ENCODE data around the gene TRIM8. TPM values are rescaled to one million over a fixed set of nuclear protein-coding genes. Genes with fewer than 3 reads are reported as not detected.

Gene TRIM8
- total RNA-seq, 2 experiments from 2014 or later = 46.8 to 50.3 TPM

DNA sequence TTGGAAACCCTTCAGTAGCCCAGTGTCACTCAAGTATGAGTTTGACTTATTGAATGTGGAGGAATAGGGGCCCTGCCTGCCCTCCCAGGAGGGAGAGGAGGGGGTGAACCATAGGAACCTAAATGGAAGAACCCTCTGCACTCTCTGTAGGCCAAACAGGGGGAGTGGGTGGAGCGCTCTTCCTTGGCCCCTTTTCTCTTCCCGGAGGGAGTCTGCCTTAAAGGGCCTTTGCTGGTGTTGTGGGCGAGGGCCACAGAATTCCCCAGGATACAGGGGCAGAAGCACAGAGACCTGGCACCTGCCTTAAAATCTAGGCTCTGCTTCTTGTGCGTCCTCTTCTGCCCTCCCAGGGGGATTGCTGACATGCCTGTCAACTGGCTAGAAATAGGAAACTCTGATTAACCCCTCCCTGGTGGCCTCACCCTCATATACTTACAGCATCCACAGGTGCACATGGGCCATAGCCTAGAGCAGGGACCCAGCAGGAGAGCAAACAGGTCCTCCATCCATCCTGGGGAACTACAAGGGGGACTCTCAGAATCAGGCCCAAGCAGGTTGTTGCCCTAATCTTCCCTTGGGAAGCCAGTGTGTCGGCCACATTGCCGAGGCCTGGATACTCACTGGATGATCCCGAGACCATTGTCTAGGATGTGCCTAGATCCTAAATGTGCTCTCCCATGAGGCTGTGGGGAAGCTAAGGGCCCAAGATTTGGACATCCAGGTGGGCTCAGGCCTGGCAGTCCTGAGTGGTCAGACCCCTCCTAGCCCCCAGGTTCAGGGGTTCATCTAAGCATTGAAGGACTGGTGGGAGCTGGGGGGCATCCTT, 3.4 kb downstream of the TRIM8 start:
- CTCF ChIA-PET = interaction anchor here (2.0 kb wide), 1 partner anchor 27 kb away, joined by 16 read pairs; no protein-coding TSS in a partner anchor

DNA sequence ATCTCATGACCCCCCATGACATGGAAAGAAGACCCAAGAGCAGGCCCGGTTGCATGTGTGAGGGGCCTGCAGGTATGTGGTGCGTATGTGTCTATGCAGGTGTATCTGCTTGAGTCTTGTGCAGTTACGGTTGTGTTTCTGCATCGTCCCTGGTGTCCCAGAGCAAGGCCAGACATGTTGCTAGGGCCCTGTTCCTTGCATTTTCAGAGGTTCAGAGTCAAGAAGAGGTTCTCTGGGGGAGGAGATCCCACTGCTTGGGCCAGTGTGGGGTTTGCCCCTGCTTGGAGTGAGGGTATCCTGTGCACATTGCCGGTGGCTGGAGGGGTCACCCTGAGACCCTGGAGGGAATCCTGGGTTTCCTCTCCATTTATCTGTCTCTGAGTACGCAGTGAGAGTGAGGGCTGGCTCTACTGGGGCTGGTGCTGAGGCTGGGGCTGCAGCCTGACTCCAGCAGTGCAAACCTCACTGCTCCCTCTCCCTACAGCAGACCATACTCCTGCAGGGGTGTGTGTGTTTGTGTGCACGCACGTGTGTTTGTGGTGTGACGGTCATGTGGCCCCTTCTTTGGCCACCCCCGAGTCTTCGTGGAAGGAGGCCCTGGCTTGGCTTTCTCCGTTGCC, 4.1 kb downstream of the TRIM8 start:
- Mint-ChIP-seq H3K4me3 (peak overlapping the region; percentile 98), H3K27ac (peak overlapping the region; percentile 100), H3K27me3 (no peaks in the 10 kb centered on the region), H3K4me1 (ENCODE audit: low read depth) (peaks cover 69% of the 10 kb centered on the region), H3K9me3 (no peaks in the 10 kb centered on the region), H3K36me3 (peaks cover 25% of the 10 kb centered on the region)
- DNase-seq = no peak
- CTCF ChIA-PET = no interaction called here
- intact Hi-C loops (cut with micrococcal nuclease) = loop anchor here (5.0 to 10.0 kb wide), 2 partner anchors 216 to 834 kb away; partner anchors contain the start of genes CUEDC2 and OGA
- POLR2A ChIA-PET = no interaction called here

More for the DNA sequence above, 3.4 kb downstream of the TRIM8 start:
- no peak for DNase-seq
- POLR2A ChIA-PET = interaction anchor here (3.8 to 4.1 kb wide), 2 partner anchors 13 to 65 kb away, joined by 44 to 53 read pairs; partner anchors contain the start of genes ARL3 and SFXN2
- Mint-ChIP-seq H3K9me3 (no peaks in the 10 kb centered on the region), H3K36me3 (peaks cover 20% of the 10 kb centered on the region), H3K27me3 (no peaks in the 10 kb centered on the region), H3K27ac (peak overlapping the region; percentile 100), H3K4me3 (peak overlapping the region; percentile 98), H3K4me1 (ENCODE audit: low read depth) (peaks cover 62% of the 10 kb centered on the region)
- intact Hi-C loops (cut with micrococcal nuclease) = loop anchor here (5.0 to 10.0 kb wide), 2 partner anchors 215 to 833 kb away; partner anchors contain the start of genes CUEDC2 and OGA

DNA sequence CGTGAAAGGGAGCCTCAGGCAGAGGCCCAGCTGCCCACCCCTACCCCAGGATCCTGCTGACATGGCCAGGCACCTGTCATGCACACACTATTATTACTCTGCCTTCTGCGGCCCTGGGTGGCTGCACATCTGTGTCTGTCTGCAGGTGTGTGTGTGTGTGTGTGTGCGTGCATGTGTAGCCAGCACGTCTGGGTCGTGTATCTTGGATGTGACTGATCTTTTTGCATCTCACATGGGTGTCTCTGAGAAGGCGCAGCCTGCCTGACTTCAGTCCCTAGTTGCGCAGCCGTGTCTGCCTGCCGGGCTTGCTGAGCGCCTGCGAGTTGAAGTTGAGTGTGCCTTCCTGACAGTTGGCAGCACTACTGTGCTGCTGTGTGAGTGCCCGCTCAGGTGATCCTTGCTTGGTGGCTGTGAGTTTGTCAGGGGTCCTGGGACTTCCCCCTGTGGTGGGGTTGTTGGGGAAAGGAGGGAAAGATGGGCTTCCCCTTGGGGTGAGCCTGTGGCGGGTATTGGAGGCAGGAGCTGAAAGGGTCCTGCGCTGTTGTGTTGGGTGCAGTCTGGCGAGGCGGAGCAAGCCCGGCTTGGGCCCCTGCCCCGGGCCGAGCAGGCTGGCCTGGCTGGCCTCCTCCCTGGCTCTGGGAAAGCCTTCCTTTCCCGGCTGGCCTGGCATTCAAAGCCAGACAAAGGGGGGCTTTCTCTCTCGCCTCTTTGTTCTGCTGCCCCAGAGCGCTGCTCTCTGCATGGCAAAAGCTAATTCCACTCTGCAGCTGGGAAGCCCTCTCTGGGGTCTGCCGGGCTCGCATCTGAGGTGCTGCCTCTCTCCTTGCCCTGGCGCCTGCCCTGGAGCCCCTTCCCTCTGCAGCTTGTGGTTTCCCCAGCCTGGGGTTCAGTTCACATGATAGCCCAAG, 4.9 kb downstream of the TRIM8 start:
- ChIA-PET CTCF (interaction anchor here (0.6 to 1.3 kb wide), 3 partner anchors 11 to 841 kb away, joined by 3 to 4 read pairs (median 3); no protein-coding TSS in a partner anchor), POLR2A (interaction anchor here (0.9 to 1.3 kb wide), 2 partner anchors 16 to 37 kb away, joined by 3 read pairs; no protein-coding TSS in a partner anchor)
- Mint-ChIP-seq H3K4me1 (ENCODE audit: low read depth) (peaks cover 70% of the 10 kb centered on the region), H3K27me3 (no peaks in the 10 kb centered on the region), H3K9me3 (no peaks in the 10 kb centered on the region), H3K4me3 (peak overlapping the region; percentile 98), H3K36me3 (peaks cover 31% of the 10 kb centered on the region), H3K27ac (peak overlapping the region; percentile 100)
- intact Hi-C loops (cut with micrococcal nuclease) = loop anchor here (5.0 to 10.0 kb wide), 2 partner anchors 217 to 834 kb away; partner anchors contain the start of genes CUEDC2 and OGA
- peak; percentile 52 for DNase-seq

DNA sequence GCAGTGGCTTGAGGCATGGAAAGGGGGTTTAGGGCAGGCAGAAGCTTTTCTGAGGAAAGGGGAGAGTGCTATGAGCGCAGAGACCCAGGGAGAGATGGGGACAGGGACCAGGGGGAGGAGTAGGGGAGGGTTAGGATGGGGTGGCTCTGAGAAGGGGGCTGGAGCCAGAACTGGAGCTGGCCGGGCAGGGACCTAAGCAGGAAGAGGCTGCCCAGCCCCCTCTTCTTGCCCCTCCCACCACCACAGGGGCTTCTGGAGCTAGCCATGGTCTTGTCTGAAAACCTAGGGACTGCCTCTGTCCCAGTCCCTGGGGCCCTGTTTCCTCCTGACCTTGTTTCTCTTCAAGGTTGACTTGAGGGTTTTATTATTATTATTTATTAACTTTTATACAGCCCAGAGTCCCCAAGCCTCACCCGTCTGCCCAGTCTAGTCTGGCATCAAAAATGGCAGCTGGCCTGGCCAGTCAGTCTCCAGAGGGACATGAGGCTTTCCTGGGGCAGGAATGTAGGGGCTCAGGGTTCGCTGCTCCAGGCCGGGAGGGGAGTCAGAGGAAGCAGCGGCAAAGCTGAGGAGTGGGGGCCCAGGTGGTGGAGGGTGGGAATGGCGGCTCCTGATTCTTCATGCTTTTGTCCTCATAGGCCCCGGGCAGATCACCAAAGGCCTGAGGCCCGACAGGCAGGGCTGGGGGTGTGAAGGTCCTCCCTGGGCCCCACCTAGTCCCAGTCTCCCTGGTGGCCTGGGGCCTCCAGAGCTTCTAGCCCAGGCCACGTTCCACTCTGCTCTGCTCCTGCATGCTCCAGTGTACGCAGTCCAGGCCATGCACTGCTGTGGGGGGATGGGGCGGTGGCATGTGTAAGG, 5.7 kb downstream of the TRIM8 start:
- CTCF ChIA-PET = interaction anchor here (0.6 to 1.3 kb wide), 3 partner anchors 11 to 840 kb away, joined by 3 to 4 read pairs (median 3); no protein-coding TSS in a partner anchor
- intact Hi-C loops (cut with micrococcal nuclease) = loop anchor here (5.0 to 10.0 kb wide), 2 partner anchors 218 to 835 kb away; partner anchors contain the start of genes CUEDC2 and OGA
- Mint-ChIP-seq H3K4me1 (ENCODE audit: low read depth) (peaks cover 73% of the 10 kb centered on the region), H3K36me3 (peaks cover 34% of the 10 kb centered on the region), H3K9me3 (no peaks in the 10 kb centered on the region), H3K27me3 (no peaks in the 10 kb centered on the region), H3K27ac (peak overlapping the region; percentile 94), H3K4me3 (no peak overlapping the region)
- POLR2A ChIA-PET = interaction anchor here (0.9 to 1.3 kb wide), 2 partner anchors 15 to 37 kb away, joined by 3 read pairs; no protein-coding TSS in a partner anchor
- no peak for DNase-seq

DNA sequence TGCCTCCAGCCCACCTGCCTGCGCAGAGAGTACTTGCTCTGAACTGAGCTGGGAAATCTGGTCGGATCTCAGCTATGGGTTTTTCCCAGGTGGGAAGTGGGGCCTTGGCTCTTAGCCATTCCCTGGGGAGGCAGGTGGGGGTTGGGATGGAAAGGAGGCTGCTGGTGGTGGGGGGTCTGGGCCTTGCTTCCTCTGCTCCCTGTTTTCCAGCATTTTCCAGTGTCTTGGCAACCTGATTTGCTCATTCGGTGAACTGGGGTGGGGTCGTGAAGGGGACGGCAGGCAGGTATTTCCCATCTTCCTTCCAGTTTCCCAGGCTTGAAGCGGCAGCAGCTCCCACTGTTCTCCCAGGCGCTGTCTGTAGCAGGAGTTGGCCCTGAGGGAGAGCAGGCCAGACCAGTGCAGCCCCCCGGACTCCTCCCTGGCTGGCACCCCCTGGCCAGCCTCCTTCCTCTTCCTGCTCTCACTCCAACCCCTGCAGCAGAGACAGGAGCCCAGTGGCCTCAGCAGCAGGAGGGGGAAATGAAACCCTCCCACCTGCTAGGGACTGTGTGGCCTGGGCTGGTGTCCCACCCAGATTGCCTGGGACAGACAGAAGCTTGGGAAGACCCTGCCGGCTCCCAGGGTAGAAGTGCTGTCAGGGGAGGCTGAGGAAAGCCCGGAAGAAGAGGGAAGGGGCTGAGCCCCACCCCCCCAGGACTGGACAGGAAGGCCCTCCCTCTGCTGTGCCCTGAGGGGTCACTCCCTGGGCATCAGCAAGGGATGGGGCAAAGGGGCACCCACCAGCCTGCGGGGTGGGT, 6.6 kb downstream of the TRIM8 start:
- POLR2A ChIA-PET = interaction anchor here (1.3 kb wide), 1 partner anchor 14 kb away, joined by 3 read pairs; no protein-coding TSS in a partner anchor
- no peaks in the 10 kb centered on the region for H3K27me3 Mint-ChIP-seq
- peak overlapping the region; percentile 94 for H3K27ac Mint-ChIP-seq

DNA sequence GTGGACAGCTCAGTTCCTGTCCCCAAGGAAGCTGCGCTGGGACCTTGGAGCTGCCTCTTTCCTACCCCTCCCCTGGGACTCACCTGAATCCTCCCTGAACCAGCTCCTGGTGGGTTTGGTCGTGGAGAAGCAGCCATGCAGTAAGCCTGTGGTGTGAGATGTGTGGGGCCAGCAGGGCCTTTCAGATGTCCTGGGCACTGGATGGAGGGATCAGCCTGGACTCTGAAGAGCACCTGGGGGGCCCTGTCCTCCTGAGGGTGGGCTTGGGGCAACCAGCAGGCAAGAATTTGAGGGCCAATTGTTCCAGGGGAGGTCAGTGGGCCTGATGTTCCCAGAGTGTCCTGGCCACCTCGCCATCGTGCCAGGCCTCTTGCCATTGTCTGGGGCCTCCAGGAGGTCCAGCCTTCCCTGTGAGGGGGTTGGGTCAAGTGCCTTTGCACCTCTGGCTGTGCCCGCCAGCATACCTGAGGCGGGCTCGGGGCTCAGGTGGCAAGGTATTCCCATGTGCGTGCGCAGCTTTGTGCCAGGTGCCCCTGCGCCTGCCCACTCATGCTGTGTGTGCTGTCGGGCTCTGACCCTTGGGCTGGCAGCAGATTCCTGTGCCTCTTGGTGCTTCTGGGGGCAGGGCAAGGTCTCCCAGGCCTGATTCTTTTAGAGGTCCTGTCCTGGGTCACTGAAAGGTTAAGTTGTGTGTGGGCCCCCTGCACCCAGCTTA, 7.3 kb downstream of the TRIM8 start:
- ChIA-PET CTCF (interaction anchor here (0.7 to 1.4 kb wide), 5 partner anchors 9 to 102 kb away, joined by 3 to 4 read pairs (median 3); no protein-coding TSS in a partner anchor), POLR2A (interaction anchor here (0.7 to 0.8 kb wide), 3 partner anchors 9 to 22 kb away, joined by 3 read pairs; no protein-coding TSS in a partner anchor)
- Mint-ChIP-seq H3K9me3 (no peaks in the 10 kb centered on the region), H3K4me3 (peak overlapping the region; percentile 46), H3K27me3 (no peaks in the 10 kb centered on the region), H3K4me1 (ENCODE audit: low read depth) (peaks cover 68% of the 10 kb centered on the region), H3K27ac (peak overlapping the region; percentile 94), H3K36me3 (peaks cover 27% of the 10 kb centered on the region)
- DNase-seq = no peak
- intact Hi-C loops (cut with micrococcal nuclease) = no loop called here

More for the DNA sequence above, 6.6 kb downstream of the TRIM8 start:
- intact Hi-C loops (cut with micrococcal nuclease) = no loop called here
- CTCF ChIA-PET = interaction anchor here (0.6 to 1.3 kb wide), 2 partner anchors 19 to 57 kb away, joined by 3 to 4 read pairs; no protein-coding TSS in a partner anchor
- H3K4me1 Mint-ChIP-seq (ENCODE audit: low read depth) = peaks cover 73% of the 10 kb centered on the region
- DNase-seq = no peak
- H3K36me3 Mint-ChIP-seq = peaks cover 31% of the 10 kb centered on the region
- H3K4me3 Mint-ChIP-seq = peak overlapping the region; percentile 41
- no peaks in the 10 kb centered on the region for H3K9me3 Mint-ChIP-seq

DNA sequence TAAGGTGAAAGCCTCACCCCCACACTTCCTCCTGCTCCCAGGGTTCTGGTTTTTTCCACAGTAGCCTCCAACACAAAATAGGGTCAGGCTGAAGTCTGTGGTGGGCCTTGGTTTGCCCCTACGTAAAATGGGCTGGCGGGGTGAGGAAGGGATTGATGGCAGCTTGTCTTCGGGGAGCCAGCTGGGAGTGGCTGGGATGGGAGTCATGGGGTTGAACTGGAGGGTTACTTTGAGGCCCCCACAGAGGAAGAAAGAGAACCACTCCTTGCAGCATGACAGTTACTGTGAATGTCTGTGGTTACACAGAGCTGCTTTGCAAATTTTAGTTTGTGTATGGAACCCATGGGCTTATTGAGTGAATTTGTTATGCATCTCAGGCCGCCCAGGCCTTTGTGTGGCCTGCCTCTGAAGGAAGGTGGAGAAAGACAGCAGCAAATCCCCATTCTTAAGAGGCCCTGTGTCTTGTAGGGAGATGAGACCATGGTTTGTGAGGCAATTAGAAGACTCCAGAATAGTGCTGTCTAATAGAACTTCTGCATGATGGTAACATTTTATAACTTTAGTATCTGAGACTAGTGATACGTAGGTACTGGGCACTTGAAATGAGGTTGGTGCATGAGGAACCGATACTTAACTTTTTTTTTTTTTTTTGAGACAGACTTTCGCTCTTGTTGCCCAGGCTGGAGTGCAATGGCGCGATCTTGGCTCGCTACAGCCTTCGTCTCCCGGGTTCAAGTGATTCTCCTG, 8.1 kb downstream of the TRIM8 start:
- no peaks in the 10 kb centered on the region for H3K9me3 Mint-ChIP-seq
- intact Hi-C loops (cut with micrococcal nuclease) = no loop called here
- H3K4me1 Mint-ChIP-seq (ENCODE audit: low read depth) = peaks cover 63% of the 10 kb centered on the region
- ChIA-PET POLR2A (interaction anchor here (0.8 to 1.4 kb wide), 3 partner anchors 8 to 62 kb away, joined by 3 read pairs; partner anchors contain the start of gene ARL3), CTCF (interaction anchor here (0.7 to 1.4 kb wide), 5 partner anchors 8 to 101 kb away, joined by 3 to 4 read pairs (median 3); no protein-coding TSS in a partner anchor)
- H3K36me3 Mint-ChIP-seq = peaks cover 28% of the 10 kb centered on the region
- peak overlapping the region; percentile 46 for H3K4me3 Mint-ChIP-seq
- peak overlapping the region; percentile 94 for H3K27ac Mint-ChIP-seq
- no peak for DNase-seq
- no peaks in the 10 kb centered on the region for H3K27me3 Mint-ChIP-seq

DNA sequence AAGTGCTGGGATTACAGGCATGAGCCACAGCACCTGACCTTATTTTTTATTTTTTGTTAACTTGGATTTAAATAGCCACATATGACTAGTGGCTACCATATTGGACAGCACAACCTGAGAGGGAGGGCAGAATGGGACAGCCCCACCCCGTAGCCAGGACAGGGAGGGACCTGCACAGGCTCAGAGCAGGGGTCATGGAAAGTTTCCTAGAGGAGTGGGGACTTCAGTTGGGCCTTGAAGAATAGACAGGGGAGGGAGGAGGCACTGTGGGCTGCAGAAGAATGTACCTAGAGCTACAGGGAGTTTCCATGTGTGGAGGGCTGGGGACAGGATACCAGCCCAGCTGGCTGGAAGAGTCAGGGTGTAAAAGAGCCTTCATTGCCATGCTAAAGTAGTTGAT, 8.8 kb downstream of the TRIM8 start:
- DNase-seq = no peak
- ChIA-PET CTCF (interaction anchor here (4.0 kb wide), 1 partner anchor 17 kb away, joined by 13 read pairs; no protein-coding TSS in a partner anchor), POLR2A (interaction anchor here (1.4 kb wide), 1 partner anchor 61 kb away, joined by 3 read pairs; the partner anchor contains the start of gene ARL3)
- H3K4me3 Mint-ChIP-seq = no peak overlapping the region
- H3K27ac Mint-ChIP-seq = peak overlapping the region; percentile 78
- intact Hi-C loops (cut with micrococcal nuclease) = no loop called here
- H3K9me3 Mint-ChIP-seq = no peaks in the 10 kb centered on the region
- no peaks in the 10 kb centered on the region for H3K27me3 Mint-ChIP-seq
- H3K4me1 Mint-ChIP-seq (ENCODE audit: low read depth) = peaks cover 62% of the 10 kb centered on the region
- H3K36me3 Mint-ChIP-seq = peaks cover 34% of the 10 kb centered on the region

DNA sequence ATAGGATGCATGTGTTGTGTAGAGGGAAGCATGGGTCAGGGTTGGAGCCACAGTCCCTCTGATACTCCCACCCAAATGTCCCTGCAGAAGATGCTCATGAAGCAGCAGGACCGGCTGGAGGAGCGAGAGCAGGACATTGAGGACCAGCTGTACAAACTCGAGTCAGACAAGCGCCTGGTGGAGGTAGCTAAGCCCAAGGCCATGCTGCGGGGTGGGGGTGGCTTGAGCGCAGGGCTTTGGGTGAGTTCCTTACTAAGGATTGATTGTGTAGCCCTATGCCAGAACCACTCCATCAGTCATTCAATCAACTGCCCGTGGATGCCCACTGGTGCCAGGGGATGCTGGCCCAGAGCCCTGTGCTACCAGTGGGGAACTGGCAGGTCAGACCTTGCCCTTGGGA, 10.3 kb downstream of the TRIM8 start:
- H3K27me3 Mint-ChIP-seq = no peaks in the 10 kb centered on the region
- POLR2A ChIA-PET = interaction anchor here (2.4 kb wide), 1 partner anchor 9 kb away, joined by 11 read pairs; no protein-coding TSS in a partner anchor
- peaks cover 58% of the 10 kb centered on the region for H3K4me1 Mint-ChIP-seq (ENCODE audit: low read depth)
- intact Hi-C loops (cut with micrococcal nuclease) = no loop called here
- no peak for DNase-seq
- H3K36me3 Mint-ChIP-seq = peaks cover 37% of the 10 kb centered on the region
- peak overlapping the region; percentile 58 for H3K27ac Mint-ChIP-seq
- CTCF ChIA-PET = interaction anchor here (0.6 to 4.0 kb wide), 2 partner anchors 10 to 15 kb away, joined by 3 to 13 read pairs; partner anchors contain the start of gene TRIM8
- H3K4me3 Mint-ChIP-seq = no peak overlapping the region
- H3K9me3 Mint-ChIP-seq = no peaks in the 10 kb centered on the region

All from activated CD4-positive, alpha-beta memory T cell treated with anti-CD3 and anti-CD28 coated beads for 36 hours (primary cell).